ENCODE data around the gene PPARD. TPM values are rescaled to one million over a fixed set of nuclear protein-coding genes. Genes with fewer than 3 reads are reported as not detected.

The PPARD gene
- total and polyA plus RNA-seq, 2 of the 13 experiments (the other 11 are each of a cell fraction or from before 2014, with no cell fraction given) = 6.1 to 13.3 TPM

- TF ChIP-seq ZKSCAN5 (CRISPR knock-in tag; IDR thresholded peaks at IDR 0.05) = 0 out of 2 replicates have a peak, but pooled peaks have one; percentile 5
- TF ChIP-seq AGO1 (IDR thresholded peaks at IDR 0.05; ENCODE audit: low read depth, low read length, poor library complexity, severe bottlenecking) = no peak
- no peak for TF ChIP-seq ZNF503 (CRISPR knock-in tag; IDR thresholded peaks at IDR 0.05)
- 0 out of 2 replicates have a peak, but pooled peaks have one; percentile 41 for TF ChIP-seq NCOA1 (CRISPR knock-in tag; IDR thresholded peaks at IDR 0.05)
- TF ChIP-seq, protein P1, sequence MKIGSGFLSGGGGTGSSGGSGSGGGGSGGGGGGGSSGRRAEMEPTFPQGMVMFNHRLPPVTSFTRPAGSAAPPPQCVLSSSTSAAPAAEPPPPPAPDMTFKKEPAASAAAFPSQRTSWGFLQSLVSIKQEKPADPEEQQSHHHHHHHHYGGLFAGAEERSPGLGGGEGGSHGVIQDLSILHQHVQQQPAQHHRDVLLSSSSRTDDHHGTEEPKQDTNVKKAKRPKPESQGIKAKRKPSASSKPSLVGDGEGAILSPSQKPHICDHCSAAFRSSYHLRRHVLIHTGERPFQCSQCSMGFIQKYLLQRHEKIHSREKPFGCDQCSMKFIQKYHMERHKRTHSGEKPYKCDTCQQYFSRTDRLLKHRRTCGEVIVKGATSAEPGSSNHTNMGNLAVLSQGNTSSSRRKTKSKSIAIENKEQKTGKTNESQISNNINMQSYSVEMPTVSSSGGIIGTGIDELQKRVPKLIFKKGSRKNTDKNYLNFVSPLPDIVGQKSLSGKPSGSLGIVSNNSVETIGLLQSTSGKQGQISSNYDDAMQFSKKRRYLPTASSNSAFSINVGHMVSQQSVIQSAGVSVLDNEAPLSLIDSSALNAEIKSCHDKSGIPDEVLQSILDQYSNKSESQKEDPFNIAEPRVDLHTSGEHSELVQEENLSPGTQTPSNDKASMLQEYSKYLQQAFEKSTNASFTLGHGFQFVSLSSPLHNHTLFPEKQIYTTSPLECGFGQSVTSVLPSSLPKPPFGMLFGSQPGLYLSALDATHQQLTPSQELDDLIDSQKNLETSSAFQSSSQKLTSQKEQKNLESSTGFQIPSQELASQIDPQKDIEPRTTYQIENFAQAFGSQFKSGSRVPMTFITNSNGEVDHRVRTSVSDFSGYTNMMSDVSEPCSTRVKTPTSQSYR (CRISPR knock-in tag; IDR thresholded peaks at IDR 0.05; ENCODE audit: borderline replicate concordance) = no peak
- TF ChIP-seq, protein P2, sequence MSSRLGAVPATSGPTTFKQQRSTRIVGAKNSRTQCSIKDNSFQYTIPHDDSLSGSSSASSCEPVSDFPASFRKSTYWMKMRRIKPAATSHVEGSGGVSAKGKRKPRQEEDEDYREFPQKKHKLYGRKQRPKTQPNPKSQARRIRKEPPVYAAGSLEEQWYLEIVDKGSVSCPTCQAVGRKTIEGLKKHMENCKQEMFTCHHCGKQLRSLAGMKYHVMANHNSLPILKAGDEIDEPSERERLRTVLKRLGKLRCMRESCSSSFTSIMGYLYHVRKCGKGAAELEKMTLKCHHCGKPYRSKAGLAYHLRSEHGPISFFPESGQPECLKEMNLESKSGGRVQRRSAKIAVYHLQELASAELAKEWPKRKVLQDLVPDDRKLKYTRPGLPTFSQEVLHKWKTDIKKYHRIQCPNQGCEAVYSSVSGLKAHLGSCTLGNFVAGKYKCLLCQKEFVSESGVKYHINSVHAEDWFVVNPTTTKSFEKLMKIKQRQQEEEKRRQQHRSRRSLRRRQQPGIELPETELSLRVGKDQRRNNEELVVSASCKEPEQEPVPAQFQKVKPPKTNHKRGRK (CRISPR knock-in tag; IDR thresholded peaks at IDR 0.05) = no peak
- no peak for TF ChIP-seq SOX13 (IDR thresholded peaks at IDR 0.05)
- TF ChIP-seq SOX13 (CRISPR knock-in tag; conservative IDR thresholded peaks at IDR 0.05 in 1 of 2, IDR thresholded peaks at IDR 0.05 in 1 of 2) = peak in 1 of 2 experiments; percentile 51; a peak in 1 of 4 replicates
- 0 out of 2 replicates have a peak, but pooled peaks have one; percentile 54 for TF ChIP-seq ZNF180 (CRISPR knock-in tag; IDR thresholded peaks at IDR 0.05; ENCODE audit: borderline replicate concordance, low read depth)
- no peak for TF ChIP-seq ZBTB7B (CRISPR knock-in tag; IDR thresholded peaks at IDR 0.05)
- TF ChIP-seq, protein P3, sequence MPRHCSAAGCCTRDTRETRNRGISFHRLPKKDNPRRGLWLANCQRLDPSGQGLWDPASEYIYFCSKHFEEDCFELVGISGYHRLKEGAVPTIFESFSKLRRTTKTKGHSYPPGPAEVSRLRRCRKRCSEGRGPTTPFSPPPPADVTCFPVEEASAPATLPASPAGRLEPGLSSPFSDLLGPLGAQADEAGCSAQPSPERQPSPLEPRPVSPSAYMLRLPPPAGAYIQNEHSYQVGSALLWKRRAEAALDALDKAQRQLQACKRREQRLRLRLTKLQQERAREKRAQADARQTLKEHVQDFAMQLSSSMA (CRISPR knock-in tag; IDR thresholded peaks at IDR 0.05) = peak; percentile 52
- TF ChIP-seq BRD4 (CRISPR knock-in tag; IDR thresholded peaks at IDR 0.05) = peak; percentile 16; the same call in 1 of the 2 replicates
- no peak for TF ChIP-seq DDIT3 (CRISPR knock-in tag; IDR thresholded peaks at IDR 0.05)
- TF ChIP-seq, protein P4, sequence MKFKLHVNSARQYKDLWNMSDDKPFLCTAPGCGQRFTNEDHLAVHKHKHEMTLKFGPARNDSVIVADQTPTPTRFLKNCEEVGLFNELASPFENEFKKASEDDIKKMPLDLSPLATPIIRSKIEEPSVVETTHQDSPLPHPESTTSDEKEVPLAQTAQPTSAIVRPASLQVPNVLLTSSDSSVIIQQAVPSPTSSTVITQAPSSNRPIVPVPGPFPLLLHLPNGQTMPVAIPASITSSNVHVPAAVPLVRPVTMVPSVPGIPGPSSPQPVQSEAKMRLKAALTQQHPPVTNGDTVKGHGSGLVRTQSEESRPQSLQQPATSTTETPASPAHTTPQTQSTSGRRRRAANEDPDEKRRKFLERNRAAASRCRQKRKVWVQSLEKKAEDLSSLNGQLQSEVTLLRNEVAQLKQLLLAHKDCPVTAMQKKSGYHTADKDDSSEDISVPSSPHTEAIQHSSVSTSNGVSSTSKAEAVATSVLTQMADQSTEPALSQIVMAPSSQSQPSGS (CRISPR knock-in tag; IDR thresholded peaks at IDR 0.05) = peak; percentile 44; the same call in 1 of the 2 replicates
- TF ChIP-seq ZNF383 (CRISPR knock-in tag; IDR thresholded peaks at IDR 0.05; ENCODE audit: borderline replicate concordance) = no peak
- TF ChIP-seq SIX4 (CRISPR knock-in tag; IDR thresholded peaks at IDR 0.05) = peak; percentile 24; the same call in 1 of the 2 replicates
Observed at GRCh38 chr6:35452183-35453090, 110.1 kb downstream of the PPARD start, which contains the start of gene FANCE (continued).

Data from HepG2 (cell line).